HG02884 (cell line): ENCODE data around the gene GNB5.

Experiments used
- ATAC-seq: cut with Tn5 transposase; IDR thresholded peaks from one replicate; pipeline ENCODE4 v1.9.1; 2021; ENCODE audit warnings: mild to moderate bottlenecking, moderate library complexity; ENCODE audit not compliant: unreplicated experiment

The GNB5 gene

DNA sequence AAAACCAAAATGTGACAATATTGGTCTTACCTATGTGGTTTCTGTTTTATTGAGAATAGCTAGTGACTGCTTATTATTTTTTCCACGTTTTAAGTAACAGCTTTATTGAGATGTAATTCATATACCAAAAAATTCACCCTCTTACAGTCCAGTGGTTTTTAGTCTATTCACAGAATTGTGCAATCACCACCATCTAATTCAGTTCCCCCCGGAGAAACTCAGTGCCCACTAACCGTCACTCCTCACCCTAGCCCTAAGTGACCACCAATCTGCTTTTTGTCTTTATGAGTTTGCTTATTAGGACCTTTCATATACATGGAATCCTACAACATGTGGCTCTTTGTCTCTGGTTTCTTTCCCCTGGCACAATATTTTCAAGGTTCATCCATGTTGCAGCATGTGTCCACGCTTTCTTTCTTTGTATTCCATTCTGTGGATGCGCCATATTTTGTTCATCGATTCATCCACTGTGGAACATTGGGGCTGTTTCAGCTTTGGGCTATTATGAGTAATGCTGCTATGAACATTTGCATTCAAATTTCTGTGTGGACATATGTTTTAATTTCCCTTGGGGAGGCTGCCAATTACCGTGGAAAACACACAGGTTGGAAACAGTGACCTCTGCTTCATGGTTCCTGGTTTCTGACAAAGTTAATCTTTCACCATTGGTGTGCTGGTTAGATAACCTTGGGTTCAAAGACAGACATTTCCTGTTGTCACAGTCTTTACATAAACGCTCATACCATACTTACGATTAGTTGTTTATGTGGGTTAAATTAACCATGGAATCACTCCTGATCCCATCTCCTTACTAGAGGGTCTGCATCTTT, 75.4 kb downstream of the GNB5 start:
- no peak for ATAC-seq

- no peak for ATAC-seq
Observed at GRCh38 chr15:52114261-52115055, 76.7 kb downstream of the GNB5 start.

- ATAC-seq, result no peak
Observed at GRCh38 chr15:52113708-52114107, 77.5 kb downstream of the GNB5 start.

DNA sequence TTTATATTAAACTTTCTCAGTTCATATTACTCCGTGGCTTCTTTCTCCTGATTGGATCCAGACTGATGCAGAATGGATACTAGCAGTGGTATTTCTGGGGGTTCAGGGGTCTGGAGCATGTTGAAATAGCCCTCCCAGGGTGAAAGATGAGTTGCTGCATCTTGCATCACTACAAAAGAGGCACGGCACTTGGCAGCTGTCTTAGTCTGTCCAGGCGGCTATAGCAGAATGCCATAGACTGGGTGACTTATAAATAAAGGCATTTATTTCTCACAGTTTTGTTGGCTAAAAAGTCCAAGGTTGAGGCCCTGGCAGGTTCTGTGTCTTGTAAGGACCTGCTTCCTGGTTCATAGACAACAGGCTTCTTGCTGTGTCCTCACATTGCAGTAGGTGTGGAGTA, 78.0 kb downstream of the GNB5 start:
- no peak for ATAC-seq

- no peak for ATAC-seq
Observed at GRCh38 chr15:52112203-52112750, 78.9 kb downstream of the GNB5 start.

- ATAC-seq, result no peak
Observed at GRCh38 chr15:52111517-52112202, 79.5 kb downstream of the GNB5 start.

DNA sequence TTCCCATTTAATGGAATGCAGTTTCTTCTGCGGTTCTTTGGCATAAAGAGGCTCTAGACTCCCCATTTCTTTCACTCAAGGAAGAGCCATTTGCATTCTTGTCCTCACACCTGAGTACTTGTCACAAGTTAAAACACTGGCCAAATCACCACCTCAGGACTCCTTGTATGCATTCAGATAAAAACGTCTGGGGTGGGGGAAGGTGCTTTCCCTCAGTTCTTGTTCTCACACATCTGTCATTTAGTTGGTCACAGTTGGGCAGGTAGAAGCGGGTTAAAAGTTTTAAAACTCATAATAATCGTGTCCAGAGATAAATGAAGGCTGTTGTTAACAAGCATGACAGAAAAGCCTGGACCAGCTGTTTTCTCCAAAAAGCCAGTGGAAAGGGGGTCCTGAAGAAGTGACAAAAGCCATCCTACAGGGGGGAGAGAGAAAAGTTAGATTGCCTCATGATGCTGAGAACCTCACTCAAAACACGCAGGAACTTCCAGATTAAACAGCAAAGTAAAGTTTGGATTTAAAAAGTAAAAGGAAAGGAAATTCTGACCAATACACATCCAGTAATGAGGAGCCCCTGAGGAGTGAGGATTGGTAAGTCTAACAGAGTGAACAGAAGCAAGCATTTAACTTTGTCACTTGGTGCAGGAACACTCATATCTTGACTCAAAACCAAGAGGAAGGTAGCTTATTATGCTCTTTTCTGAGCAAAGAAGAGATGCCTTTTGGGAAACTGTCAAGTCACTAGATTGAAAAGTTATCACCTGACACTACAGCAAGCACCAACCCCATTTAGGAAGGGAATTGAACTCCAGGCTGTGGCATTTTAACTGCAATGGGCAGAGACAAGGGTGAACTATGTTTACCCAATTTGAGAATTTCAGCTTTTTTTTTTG, 81.4 kb downstream of the GNB5 start:
- peak; percentile 51 for ATAC-seq

DNA sequence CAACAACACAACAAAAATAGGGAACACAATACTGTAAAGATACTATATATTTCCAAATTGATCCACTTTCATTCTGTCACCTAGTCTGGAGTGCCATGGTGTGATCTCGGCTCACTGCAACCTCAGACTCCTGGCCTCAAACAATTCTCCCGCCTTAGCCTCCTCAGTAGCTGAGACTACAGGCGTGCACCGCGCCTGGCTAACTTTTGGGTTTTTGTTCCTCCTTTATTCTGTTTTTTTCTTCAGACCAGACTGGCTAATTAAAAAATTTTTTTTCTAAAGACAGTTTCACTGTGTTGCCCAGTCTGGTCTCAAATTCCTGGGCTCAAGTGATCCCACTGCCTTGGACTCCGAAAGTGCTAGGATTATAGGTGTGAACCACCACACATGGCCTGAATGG, 84.0 kb downstream of the GNB5 start:
- ATAC-seq, result no peak

DNA sequence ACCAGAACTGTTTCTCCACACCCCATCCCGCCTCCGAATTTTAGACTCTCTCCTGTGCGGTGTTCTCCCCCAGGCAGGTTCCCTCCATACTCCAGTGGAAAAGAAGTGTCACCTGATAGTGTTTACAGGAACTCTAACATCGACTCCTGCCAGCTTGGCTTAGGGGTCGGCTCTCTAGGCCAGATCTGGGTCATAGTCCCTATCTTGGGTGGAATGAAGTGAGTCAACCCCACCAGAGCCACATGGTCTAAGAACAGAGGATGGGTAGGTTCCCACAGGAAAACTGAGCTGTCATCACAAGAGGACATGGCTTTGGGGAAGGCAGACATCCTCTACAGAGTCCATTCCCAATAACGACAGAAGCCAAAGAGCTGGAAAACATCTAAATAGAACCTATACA, 84.6 kb downstream of the GNB5 start:
- ATAC-seq, result no peak

DNA sequence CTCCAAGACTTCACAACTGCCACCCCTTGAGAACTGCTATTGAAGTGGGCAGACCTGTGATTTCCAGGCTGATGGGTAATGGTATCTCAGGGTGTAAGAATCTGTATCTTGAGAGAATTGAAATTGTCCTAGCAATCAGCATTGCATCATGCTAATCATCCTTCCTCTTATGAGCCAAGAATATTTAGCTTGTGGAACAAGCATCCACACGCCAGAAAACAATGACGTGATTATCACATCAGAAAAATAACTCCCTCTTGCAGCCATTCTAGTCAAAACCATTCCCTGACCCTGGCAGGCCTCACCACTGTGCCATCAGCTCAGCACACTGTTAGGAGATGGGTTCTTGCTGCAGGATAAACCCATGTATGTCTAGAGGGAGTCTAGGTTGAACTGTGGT, 85.3 kb downstream of the GNB5 start:
- ATAC-seq, result no peak

DNA sequence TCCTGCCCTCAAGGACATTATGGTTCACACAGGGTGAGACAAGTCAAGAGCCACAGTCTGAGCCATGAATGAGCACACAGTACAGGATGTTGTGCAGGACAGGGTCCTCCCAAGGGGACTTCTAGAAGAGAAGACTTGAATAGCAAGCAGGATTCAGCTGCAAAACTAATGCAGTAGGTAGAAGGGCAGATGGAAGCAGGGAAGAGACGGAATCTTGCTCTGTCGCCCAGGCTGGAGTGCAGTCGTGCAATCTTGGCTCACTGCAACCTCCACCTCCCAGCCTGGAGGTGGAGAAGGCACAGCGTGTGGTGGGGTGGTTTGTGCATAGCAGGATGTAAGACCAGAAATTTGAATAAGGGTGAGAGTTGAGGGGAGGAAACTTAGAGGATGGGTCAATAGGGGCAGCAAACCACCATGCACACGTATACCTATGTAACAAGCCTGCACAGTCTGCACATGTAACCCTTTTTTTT, 86.6 kb downstream of the GNB5 start:
- ATAC-seq, result no peak

GRCh38 chr15:52103217-52104207, 87.7 kb downstream of the GNB5 start:
- ATAC-seq, result peak; percentile 64

- ATAC-seq, result no peak
Observed at GRCh38 chr15:52102463-52102862, 88.7 kb downstream of the GNB5 start.

DNA sequence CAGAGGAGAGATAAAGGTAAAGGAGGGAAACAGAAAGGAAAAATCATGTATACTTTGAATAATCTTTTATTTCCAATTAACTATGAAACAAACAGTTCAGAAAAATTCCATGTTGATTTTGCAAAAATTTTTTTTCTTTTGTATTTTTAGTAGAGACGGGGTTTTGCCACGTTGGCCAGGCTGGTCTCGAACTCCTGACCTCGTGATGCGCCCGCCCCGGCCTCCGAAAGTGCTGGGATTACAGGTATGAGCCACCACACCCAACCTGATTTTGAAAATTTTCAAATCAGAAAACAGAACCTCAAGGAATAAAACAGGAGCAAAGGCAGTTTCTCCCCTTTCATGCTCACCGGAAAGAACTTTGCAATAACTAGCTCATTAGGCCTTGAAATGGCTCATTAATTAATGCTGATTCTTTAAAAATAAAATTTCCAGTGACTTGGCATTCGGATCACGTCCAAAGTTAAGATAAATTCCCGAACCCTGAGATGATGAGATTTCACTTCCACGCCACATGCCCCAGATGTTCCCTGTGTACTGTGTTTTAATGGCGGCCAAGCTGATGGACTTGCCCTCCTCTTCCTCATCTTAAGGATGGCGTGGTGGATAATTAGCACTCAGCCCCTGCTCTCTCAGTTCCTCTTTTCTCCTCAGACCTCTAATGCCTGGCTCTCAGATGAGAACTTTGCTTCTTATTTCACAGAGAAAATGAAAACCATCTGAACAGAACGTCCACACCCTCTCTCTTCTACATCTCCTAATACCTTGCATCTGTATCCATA, 89.5 kb downstream of the GNB5 start:
- peak; percentile 37 for ATAC-seq

DNA sequence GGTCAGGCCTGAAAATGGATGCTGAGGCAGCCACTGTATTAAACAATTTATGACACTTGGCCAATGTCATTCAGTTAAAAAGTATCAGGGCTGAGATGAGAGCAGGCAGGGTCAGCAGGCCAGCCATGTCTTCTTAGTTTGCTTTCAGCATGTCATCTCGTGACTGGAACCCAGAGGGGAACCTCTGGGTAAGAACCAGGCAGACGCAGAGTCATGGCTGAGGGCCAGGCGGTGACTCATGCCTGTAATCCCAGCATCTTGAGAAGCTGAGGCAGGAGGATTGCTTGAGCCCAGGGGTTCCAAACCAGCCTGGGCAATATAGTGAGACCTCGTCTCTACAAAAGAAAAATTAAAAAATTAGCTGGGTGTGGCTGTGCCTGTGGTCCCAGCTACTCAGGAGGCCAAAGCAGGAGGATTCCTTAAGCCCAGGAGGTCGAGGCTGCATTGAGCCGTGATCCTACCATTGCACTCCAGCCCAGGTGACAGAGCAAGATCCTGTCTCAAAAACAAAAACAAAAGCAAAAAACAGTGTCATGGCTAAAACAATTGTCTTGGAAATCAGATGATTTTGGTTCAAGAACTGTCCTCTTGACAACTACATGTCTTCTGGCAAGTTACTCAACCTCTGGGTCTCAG, 90.3 kb downstream of the GNB5 start:
- no peak for ATAC-seq

DNA sequence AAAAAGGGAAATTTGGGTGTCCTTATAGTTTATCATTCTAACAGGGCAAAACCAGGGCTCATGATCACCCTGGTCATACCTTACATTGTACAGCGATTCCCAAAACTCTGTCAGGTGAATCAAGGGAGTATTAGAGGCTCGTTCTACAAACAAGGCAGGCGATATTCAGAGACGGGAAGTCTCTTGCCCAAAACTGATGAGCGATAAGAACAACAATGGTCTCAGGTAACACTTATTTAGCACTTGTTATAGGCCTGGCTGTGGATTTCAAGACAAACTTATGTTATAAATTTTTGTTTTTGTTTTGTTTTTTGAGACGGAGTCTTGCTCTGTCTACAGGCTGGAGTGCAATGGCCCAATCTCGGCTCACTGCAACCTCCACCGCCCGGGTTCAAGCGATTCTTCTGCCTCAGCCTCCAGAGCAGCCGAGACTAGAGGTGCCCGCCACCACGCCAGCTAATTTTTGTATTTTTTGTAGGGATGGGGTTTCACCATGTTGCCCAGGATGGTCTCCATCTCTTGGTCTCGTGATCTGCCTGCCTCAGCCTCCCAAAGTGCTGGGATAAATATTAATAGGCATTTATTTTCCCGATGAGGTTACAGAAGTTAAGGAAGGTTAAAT, 91.4 kb downstream of the GNB5 start:
- ATAC-seq, result no peak

DNA sequence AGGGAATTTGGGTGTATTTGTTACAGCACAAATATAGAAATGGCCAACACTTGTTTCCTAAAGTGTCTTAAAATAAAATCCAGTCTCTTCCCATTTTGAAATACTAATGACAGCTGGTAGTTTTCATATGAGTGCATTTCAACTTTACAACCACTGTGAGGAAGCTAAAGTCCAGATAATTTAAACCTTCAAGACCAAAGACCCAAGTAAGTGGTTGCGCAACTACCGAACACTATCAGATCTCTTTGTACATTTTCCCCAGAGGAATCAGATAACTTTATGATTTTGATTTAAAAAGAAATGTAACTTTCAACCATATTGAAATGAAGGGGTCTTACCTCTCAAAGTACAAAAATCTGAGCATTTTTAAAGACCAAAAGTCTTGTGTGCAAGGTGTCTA, 92.9 kb downstream of the GNB5 start:
- no peak for ATAC-seq
